IPS DF 4.7 (cell line): ENCODE data around the gene HDAC5.
A peak's percentile ranks its signal among the peaks of the same experiment; 100 is the strongest.

Experiments
- DNase-seq: peaks from one replicate; pipeline ENCODE4 v3.0.0-alpha.2; 2013; ENCODE audit warnings: low spot score; ENCODE audit errors: extremely low read depth

The HDAC5 gene

GRCh38 chr17:44087319-44087718, 36.1 kb downstream of the HDAC5 start:
- no peak for DNase-seq

- DNase-seq = no peak
Observed at GRCh38 chr17:44086364-44087311, 36.8 kb downstream of the HDAC5 start.

- no peak for DNase-seq
Observed at GRCh38 chr17:44085908-44086307, 37.5 kb downstream of the HDAC5 start.

- no peak for DNase-seq
Observed at GRCh38 chr17:44084921-44085320, 38.5 kb downstream of the HDAC5 start.

- DNase-seq = no peak
Observed at GRCh38 chr17:44084131-44084538, 39.3 kb downstream of the HDAC5 start.

- no peak for DNase-seq
Observed at GRCh38 chr17:44083250-44083849, 40.1 kb downstream of the HDAC5 start.

- DNase-seq = no peak
Observed at GRCh38 chr17:44082256-44082927, 41.0 kb downstream of the HDAC5 start.

GRCh38 chr17:44081681-44082080, 41.8 kb downstream of the HDAC5 start:
- DNase-seq = no peak

- no peak for DNase-seq
Observed at GRCh38 chr17:44079877-44080821, 43.3 kb downstream of the HDAC5 start.

- no peak for DNase-seq
Observed at GRCh38 chr17:44078412-44078811, 45.0 kb downstream of the HDAC5 start.

GRCh38 chr17:44077595-44077909, 45.9 kb downstream of the HDAC5 start:
- DNase-seq = no peak

- DNase-seq = no peak
Observed at GRCh38 chr17:44076716-44077594, 46.5 kb downstream of the HDAC5 start.

- no peak for DNase-seq
Observed at GRCh38 chr17:44075598-44076293, 47.7 kb downstream of the HDAC5 start.

- no peak for DNase-seq
Observed at GRCh38 chr17:44074911-44075285, 48.5 kb downstream of the HDAC5 start.

GRCh38 chr17:44074231-44074910, 49.1 kb downstream of the HDAC5 start:
- DNase-seq = no peak

- DNase-seq = no peak
Observed at GRCh38 chr17:44071772-44072171, 51.7 kb downstream of the HDAC5 start.

GRCh38 chr17:44071198-44071520, 52.3 kb downstream of the HDAC5 start:
- no peak for DNase-seq

- peak; percentile 90 for DNase-seq
Observed at GRCh38 chr17:44070455-44071197, 52.8 kb downstream of the HDAC5 start, which contains the start of gene G6PC3. Gene G6PC3 (plus strand): TSS chr17:44070735. CDS start chr17:44070966, 231 bp downstream.
